GM18519 (cell line): Measurements from ENCODE around the gene SMPDL3B.

ENCODE experiments used
- ATAC-seq: cut with Tn5 transposase; IDR thresholded peaks from one replicate; pipeline ENCODE4 v1.9.1; 2021; ENCODE audit warnings: mild to moderate bottlenecking, moderate library complexity; ENCODE audit not compliant: unreplicated experiment, low FRiP score

Gene SMPDL3B

GRCh38 chr1:27938488-27938887 is 3.7 kb downstream of the SMPDL3B start:
- no peak for ATAC-seq

- ATAC-seq: no peak
Measured at GRCh38 chr1:27940297-27940696, 5.5 kb downstream of the SMPDL3B start.

- ATAC-seq: no peak
Measured at GRCh38 chr1:27940870-27941560, 6.2 kb downstream of the SMPDL3B start.

- ATAC-seq: no peak
Measured at GRCh38 chr1:27941671-27942540, 7.1 kb downstream of the SMPDL3B start.

- no peak for ATAC-seq
Measured at GRCh38 chr1:27945020-27945419, 10.2 kb downstream of the SMPDL3B start.

- ATAC-seq: no peak
Measured at GRCh38 chr1:27949027-27949426, 14.2 kb downstream of the SMPDL3B start.

- ATAC-seq: no peak
Measured at GRCh38 chr1:27951396-27951795, 16.6 kb downstream of the SMPDL3B start.

GRCh38 chr1:27952147-27952546 is 17.3 kb downstream of the SMPDL3B start:
- no peak for ATAC-seq

GRCh38 chr1:27954186-27954585 is 19.4 kb downstream of the SMPDL3B start:
- no peak for ATAC-seq

GRCh38 chr1:27955076-27955475 is 20.3 kb downstream of the SMPDL3B start:
- no peak for ATAC-seq

GRCh38 chr1:27956761-27957160 is 22.0 kb downstream of the SMPDL3B start:
- ATAC-seq: no peak

GRCh38 chr1:27957655-27958054 is 22.9 kb downstream of the SMPDL3B start:
- no peak for ATAC-seq

- ATAC-seq: no peak
Measured at GRCh38 chr1:27958513-27958912, 23.7 kb downstream of the SMPDL3B start.

GRCh38 chr1:27959792-27960603 is 25.2 kb downstream of the SMPDL3B start, which contains the start of gene XKR8:
TSS of gene XKR8 (plus strand) at chr1:27959973. CDS start at chr1:27960070, 97 bp downstream.
- no peak for ATAC-seq

GRCh38 chr1:27960762-27961645 is 26.2 kb downstream of the SMPDL3B start:
- ATAC-seq: no peak

- ATAC-seq: no peak
Measured at GRCh38 chr1:27961646-27962221, 26.9 kb downstream of the SMPDL3B start.

- ATAC-seq: no peak
Measured at GRCh38 chr1:27963393-27963792, 28.6 kb downstream of the SMPDL3B start.

GRCh38 chr1:27966402-27967105 is 31.8 kb downstream of the SMPDL3B start:
- no peak for ATAC-seq
